Activated CD8-positive, alpha-beta memory T cell treated with anti-CD3 and anti-CD28 coated beads for 24 hours (primary cell): ENCODE data around the gene GPD1L.
A peak's percentile ranks its signal among the peaks of the same experiment; 100 is the strongest.

ENCODE experiments used
- DNase-seq: peaks from one replicate; pipeline ENCODE4 v3.0.0-alpha.2; 2020

The GPD1L gene

GRCh38 chr3:32140943-32141342 is 34.5 kb downstream of the GPD1L start:
- no peak for DNase-seq

- DNase-seq, result peak; percentile 65
Observed at GRCh38 chr3:32143849-32144757, 37.7 kb downstream of the GPD1L start.

GRCh38 chr3:32146746-32147211 is 40.4 kb downstream of the GPD1L start:
- no peak for DNase-seq

- no peak for DNase-seq
Observed at GRCh38 chr3:32147509-32147908, 41.1 kb downstream of the GPD1L start.

- no peak for DNase-seq
Observed at GRCh38 chr3:32147933-32148332, 41.5 kb downstream of the GPD1L start.

- DNase-seq, result no peak
Observed at GRCh38 chr3:32148351-32148750, 41.9 kb downstream of the GPD1L start.

GRCh38 chr3:32153414-32154204 is 47.2 kb downstream of the GPD1L start:
- no peak for DNase-seq

GRCh38 chr3:32154205-32154579 is 47.8 kb downstream of the GPD1L start:
- no peak for DNase-seq

- no peak for DNase-seq
Observed at GRCh38 chr3:32155117-32155516, 48.7 kb downstream of the GPD1L start.

- no peak for DNase-seq
Observed at GRCh38 chr3:32157600-32158264, 51.3 kb downstream of the GPD1L start.

- no peak for DNase-seq
Observed at GRCh38 chr3:32160706-32161214, 54.3 kb downstream of the GPD1L start.

- no peak for DNase-seq
Observed at GRCh38 chr3:32165442-32165841, 59.0 kb downstream of the GPD1L start.

GRCh38 chr3:32166654-32167053 is 60.2 kb downstream of the GPD1L start:
- DNase-seq, result no peak

GRCh38 chr3:32172420-32172819 is 66.0 kb downstream of the GPD1L start:
- DNase-seq, result no peak

- DNase-seq, result no peak
Observed at GRCh38 chr3:32175607-32176197, 69.3 kb downstream of the GPD1L start.

- DNase-seq, result peak; percentile 70
Observed at GRCh38 chr3:32176989-32177701, 70.7 kb downstream of the GPD1L start.

GRCh38 chr3:32177702-32178198 is 71.3 kb downstream of the GPD1L start:
- peak; percentile 59 for DNase-seq

- no peak for DNase-seq
Observed at GRCh38 chr3:32180141-32180784, 73.8 kb downstream of the GPD1L start.

- no peak for DNase-seq
Observed at GRCh38 chr3:32181365-32181764, 74.9 kb downstream of the GPD1L start.

GRCh38 chr3:32181796-32182195 is 75.4 kb downstream of the GPD1L start:
- no peak for DNase-seq

GRCh38 chr3:32184187-32184730 is 77.8 kb downstream of the GPD1L start:
- no peak for DNase-seq
